Measurements from ENCODE around the gene ZNF580.

ZNF580 gene

DNA sequence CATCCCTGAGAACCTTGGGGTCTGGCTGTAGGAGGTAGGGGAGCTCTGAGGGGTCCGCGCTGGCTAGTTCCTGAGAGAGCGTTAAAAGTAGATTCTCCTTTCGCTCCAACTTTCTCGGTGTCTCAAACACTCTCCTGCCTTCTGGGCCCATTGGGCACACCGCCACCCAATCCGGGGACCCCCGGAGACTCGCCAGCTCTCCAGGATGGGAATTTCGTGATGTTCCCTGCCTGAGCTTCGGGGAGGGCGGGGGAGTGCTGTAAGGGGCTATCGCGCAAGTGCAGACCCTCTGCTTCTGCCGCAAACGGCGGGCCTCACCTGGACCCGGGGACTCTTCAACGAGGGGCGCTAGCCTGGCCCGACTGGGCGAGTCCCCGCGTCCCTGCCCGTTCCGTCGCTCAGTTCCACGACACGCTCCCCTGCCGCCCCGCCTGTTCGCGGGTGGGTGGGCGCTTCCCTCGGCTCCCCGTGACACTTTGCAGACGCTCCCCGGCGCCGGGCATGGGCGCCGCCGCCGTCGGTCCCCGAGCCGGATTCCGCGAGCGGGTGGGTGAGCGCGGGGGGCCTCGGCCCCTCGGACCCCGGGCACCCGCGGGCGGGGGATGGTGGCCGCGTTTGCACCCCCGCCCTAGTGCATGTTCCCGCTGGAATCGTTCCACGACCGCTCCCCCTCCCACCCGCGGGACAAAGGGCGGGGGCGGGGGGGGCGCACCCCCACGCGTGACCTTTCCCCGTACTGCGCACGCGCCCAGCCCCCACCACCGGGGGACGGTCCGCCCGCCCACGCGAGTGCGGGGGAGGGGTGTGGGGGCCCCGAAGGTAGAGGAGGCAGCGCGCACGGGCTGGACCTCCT lies 7.2 kb downstream of the ZNF580 start, which contains the start of gene CCDC106:
CCDC106 (plus strand) TSS at position 481 of the 853 bp plus-strand sequence. CDS start 835 bp downstream, outside the sequence.
- peak; percentile 57 to 81 for DNase-seq

DNA sequence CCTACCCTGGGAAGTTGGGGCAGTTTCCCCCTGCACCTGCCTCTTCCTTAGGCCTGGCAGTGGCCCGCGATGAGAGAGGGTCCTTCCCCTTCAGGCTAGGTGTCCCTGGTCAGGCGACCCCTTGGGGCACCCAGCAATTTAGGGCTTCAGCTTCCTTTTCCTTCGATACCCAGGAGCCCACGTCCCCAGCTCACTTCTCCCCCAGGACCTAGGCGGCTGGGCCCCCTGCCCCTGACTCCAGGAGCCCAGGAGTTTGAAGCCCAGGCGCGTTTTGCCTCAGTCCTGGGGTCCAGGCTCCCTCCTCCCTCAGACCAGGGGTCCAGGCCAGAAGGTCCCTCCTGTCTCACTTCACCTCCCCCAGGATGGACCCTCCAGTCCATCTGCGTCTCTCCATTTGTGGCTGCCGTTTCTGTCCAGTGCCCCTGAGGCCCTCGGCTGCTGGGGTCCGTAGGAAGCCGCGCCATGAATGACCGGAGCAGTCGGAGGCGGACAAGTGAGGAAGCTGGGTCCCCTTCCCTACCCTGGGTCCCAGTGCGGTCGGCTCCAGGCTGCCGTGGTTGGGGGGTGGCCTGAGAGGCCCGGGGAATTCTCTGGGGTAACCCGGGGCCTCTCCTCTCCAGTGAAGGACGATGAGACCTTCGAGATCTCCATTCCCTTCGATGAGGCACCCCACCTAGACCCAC lies 7.9 kb downstream of the ZNF580 start:
- peak in 1 of 2 experiments; percentile 17 for DNase-seq

DNA sequence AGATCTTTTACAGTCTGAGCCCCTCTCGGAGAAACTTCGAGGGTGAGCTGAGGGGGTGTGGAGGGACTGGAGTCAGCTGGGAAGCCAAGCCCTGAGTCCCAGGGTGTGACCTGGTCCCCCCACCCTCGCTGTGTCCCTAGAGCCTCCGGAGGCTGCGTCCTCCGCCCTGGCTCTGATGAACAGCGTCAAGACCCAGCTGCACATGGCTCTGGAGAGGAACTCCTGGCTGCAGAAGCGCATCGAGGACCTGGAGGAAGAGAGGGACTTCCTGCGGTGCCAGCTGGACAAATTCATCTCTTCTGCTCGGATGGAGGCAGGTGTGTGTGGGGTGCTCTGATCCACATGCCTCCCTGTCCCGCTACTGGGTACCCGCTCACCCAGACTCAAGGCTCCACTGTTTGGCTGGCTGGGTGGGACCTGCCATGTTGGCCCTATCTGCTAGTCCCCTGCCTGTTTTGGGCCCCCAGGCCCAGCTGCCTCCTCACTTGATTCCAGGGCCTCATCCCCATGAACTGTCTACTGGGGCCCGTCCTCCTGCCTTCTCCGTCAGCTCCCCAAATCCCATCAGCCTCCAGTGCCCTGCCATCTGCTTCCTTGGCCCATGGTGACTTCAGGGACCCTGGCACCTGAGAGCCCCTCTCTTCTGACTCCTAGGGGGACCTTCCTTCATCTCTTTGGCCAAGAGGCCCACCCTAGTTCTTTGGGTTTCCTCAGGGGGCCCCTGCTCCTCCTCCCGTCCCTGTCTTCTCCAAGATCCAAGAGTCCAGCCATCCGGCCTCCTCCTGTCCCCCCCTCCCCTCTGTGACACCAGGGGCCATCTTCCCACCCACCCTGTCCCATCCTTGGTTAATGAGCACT lies 8.7 kb downstream of the ZNF580 start:
- DNase-seq, result no peak

DNA sequence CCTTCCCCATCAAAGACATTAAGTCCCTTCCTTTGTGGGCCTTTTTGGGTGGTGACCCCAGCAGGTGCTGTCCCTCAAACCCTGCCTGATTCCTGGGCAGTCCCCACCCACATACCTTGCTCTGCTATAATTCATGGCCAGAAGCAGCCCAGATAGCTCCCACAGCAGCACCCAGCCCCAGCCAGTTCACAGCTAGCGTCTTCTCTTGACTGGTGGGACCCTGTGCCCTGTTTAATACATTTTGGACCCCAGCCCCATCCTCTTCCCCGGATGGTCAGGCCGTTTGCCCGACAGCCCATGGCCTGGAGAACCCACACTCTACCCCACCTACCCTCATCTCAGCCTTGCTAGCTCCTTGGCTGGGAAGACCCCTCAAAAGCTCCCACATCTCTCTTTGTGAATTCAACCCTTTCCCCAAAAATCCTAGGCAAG lies 9.3 kb downstream of the ZNF580 start:
- no peak for DNase-seq

DNA sequence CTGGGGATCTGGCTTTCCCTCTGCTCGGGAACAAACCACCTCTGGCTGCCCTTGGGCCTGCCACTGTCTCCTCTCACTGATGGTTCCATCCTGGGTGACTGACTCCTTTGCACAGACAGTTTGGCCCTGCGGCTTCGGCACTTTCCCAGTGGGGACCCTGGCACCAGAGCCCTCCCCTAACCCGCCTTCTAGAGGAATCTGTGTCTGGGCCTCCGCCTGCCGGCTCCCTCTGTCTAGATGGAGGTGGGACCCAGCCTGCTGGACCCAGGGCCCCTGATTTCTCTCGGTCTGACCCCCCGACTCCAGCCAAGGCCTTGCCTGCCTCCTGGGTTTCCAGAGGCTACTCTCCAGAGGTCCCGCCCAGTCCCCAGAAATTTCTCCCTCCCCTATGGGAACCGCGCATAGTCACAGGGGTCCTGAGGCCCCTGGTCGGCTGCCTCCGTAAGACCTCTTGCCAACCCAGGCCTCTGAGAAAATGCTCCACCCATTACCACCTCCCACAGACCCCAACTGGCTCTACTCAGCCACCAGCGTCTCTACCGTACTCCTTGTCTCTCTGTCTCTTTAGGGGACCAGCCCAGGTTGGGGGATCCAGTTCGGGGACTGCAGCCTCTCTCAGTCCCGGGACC lies 9.9 kb downstream of the ZNF580 start:
- no peak for DNase-seq

DNA sequence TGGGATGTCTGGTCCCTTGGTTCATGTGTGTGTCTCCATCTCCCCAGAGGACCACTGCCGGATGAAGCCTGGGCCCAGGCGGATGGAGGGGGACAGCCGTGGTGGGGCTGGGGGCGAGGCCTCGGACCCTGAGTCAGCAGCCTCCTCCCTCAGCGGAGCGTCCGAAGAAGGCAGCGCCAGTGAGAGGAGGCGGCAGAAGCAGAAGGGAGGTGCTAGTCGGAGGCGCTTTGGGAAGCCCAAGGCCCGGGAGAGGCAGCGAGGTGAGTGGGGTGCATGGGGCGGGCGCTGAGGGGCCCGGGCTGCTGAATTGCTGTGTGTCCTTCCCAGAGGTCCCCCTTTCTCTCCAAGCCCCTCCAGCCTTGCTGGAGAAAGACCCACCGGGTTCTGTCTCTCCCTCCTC lies 10.4 kb downstream of the ZNF580 start:
- no peak for DNase-seq

DNA sequence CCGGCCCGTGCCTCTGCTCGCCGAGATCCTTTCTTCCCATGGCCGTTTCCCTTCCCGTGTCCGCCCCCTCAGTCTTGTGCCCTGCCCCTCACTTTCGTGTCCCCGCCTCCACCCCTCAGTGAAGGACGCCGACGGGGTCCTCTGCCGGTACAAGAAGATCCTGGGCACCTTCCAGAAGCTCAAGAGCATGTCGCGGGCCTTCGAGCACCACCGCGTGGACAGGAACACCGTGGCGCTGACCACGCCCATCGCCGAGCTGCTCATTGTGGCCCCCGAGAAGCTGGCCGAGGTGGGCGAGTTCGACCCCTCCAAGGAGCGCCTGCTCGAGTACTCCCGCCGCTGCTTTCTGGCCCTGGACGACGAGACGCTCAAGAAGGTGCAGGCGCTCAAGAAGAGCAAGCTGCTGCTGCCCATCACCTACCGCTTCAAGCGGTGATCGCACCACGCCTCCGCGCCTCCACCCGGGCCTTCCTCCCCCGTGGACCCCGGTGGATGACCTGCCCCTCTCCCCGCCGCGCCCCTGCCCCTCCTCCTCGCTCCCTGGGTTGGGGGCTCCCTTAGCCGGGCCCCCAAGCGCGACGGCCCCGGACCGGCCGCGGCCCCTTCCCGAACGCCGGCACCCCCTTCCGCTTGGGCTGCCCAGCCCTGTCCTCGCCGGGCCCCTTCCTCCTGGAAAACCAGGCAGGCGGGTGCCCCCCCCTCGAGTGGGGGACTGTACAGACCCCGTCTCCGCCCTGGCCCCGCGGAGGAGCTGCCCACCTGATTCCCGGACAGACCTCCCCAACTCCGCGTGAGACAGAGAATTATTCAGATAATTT lies 11.7 kb downstream of the ZNF580 start:
- no peak for DNase-seq

DNA sequence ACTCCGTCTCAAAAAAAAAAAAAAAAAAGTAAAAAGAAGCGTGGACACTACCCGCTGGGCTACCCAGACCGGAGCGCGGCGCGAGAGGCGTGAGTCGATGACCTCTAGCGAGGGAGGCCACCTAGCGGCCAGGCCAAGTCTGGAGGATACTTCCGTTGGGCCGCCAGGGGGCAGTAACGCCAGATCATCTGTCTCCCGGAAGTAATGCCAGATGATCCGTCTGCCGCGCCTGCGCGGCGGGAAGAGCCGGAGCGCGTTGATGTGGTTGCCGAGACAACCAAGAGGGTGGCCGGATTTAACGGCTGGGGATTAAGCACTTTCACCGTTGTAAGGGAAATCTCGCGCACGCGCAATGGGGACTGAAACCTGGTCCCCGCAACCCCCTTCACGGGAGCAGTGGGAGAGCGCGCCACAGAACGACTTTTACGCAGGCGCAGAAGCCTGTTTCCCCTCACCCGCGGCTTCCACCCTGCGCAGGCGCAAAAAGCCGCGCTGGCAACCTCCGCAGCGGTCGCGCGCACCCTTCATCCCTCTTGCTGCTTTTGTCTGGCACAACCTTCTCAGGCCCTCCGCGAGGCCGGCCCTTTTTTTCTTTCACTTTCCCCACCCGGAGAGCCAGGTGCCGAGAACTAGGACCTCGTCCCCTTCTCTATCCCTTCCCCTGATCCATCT lies 13.0 kb downstream of the ZNF580 start:
- peak; percentile 100 for DNase-seq

DNA sequence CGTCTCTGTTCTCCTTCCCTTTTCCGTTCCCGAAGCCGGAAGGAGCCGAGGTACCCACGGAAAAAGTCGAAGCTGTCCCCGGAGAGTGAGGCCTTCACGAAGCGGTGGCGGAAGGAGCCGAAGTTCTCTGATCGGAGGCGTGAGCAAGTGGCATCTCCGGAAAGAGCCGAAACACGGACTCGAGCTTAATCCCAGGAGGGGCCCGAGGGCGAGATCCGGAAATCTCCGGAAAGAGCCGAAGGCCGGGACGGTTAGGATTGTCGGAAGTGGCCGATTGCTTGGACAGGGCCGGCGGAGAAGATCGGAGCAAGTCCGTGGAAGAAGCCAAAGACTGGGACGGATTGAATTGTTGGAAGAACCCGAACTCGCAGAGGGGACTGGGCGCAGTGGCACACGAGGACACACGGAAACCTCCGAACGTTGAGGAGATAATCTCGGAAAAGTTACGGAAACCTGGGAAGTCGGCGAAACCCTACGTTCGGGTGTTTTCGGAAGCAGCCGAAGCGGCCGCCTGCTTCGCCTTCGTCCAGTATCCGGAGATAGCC lies 13.6 kb downstream of the ZNF580 start:
- peak; percentile 99 to 100 for DNase-seq

DNA sequence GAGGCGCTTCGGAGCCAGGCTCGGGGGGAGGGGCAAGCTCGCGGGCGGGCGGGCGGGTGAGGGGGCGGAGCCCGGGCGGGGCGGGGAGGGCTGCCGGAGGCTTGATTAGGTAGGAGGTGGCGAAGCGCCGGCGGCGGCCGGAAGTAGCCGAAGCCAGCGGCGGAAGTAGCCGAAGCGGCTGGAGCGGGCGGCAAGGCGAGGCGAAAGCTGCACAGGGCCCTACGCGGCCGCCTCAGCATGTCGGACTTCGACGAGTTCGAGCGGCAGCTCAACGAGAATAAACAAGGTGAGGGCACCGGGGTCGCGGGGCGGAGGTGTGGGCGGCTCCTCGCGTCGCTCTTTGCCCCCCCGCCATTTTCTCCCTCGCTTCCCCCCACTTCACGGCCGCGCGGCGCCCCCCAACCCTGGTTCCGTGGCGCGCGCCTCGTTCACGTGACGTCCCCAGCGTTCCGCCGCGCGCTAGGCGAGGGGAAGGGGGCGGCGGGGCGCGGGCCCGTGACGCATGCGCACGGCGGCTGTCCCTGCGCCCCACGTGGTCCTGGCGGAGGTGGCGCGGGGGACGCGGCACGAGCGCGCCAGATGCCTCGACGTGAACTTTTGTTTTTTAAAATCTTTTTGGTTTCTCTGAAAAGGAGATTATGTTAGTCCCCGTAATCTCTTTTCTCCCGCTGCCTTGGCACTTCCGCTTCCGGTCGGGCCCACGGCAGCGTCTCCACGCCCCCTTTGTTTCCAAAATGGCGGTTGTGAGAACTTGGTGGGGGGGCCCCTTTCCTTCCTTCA lies 14.3 kb downstream of the ZNF580 start, which contains the start of gene U2AF2:
U2AF2 (plus strand) TSS at position 168 of the 780 bp plus-strand sequence; CDS start at position 238, 70 bp downstream.
- DNase-seq, result peak; percentile 85 to 96

DNA sequence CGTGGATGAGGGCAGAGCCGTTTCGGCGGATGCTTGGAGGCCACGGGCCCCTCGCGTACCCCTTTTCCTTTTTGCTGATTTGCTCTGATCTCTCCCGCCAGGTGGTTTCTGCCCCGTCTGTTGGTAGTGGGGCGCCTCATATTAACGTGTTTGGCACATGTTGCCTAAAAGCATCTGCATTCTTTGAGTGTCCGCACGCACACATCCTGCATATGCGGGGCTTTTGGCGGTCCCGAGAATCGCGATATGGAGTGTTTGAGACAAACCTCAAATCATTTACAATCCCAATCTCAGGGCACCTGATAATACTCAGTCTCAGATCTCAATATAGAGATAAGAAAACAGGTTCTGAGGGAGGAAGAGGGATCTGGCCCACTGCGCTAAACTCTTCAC lies 14.8 kb downstream of the ZNF580 start:
- DNase-seq, result no peak

DNA sequence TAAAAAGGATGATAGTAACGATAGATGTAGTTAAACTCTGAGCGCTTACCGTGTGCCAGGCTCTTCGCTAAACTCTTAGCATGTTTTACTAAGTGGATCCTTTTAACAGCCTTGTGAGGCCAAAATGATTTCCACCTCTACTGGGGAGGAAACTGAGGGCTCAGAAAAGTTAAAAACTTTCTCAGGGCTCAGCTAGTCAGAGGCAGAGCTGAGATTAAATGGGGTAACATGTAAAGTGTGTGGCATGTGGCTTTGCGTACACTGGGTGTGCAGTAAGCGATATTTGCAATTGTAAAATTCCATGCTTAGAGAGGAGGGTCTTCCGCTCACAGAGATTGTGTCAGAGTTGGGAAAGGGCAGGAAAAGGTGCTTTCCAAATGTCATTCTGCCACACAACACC lies 15.8 kb downstream of the ZNF580 start:
- DNase-seq, result no peak

DNA sequence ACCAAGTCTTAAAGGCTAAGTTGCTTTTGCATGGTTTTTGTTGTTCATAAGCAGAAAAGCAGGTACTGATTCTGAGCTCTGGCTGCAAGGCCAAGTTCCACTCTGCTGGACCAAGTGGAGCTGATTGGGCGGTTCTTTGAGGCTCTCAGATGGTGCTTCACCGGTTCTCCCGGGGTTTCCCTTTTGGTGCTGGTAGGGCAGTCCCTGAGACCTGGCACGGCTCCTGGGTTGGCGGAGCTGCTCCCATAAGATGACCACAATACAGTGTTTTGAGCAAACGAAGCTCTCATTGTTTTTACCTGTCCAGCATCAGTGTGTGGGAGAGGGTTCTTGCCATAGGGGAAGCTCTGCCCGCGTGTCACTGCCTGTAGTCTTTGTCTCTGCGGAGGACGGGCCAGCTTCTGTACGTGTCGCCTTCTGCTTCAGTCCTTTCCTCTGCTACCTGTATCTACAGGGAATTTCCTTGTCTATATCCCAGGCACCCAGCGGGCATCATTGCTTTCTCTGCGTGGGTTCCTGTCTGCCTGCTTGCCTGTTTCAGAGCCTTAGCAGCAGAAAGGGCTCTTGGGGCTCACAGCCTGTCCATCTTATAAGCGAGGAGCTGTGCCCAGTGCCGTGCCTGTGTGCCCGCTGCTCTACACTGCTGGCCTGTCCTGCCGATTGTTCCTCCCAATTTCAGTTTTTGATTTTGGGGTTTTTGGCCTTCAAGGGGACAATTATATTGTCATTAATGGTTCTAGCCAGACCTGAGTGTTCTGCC lies 16.4 kb downstream of the ZNF580 start:
- no peak for DNase-seq

DNA sequence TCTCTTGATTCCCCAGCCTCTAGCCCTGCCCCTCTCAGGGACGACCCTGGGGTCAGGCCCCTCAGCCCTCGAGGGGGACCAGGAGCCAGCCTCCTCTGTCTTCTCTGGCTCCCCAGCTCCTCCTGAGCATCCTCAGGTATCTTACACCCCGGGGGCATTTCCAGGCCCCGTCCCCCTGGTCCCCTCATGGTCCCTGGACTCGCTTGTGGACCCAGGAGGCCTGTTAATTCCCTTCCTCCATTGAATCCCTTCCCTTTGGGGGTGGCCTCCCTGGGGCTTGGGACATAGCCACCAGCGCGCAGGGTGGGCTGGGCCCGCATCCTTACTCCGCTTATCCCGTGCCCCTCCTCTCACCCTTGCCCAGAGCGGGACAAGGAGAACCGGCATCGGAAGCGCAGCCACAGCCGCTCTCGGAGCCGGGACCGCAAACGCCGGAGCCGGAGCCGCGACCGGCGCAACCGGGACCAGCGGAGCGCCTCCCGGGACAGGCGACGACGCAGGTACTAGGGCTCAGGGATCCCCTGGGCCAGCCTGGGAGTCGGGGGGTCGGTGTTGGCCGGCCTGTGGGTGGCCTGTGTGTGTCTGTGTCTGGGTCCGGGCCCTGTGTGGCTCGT lies 18.2 kb downstream of the ZNF580 start:
- DNase-seq, result no peak

DNA sequence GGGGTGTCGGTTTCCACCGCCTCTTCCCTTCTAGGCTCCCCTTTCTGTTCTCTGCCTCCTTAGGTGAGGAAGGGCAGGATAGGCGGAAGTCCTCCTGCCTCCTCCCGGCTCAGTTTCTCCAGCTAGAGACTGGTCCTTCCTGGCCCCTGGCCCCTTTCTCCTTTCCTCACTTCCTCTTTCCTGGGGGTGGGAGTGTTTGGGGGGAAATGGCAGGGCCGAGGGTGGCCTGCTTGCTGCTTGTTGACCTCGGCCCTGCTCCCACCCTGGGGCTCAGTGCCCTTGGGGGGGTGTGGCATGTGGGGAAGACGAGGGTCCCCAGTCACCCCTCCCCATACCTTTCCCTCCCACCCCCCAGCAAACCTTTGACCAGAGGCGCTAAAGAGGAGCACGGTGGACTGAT lies 19.0 kb downstream of the ZNF580 start:
- no peak for DNase-seq

DNA sequence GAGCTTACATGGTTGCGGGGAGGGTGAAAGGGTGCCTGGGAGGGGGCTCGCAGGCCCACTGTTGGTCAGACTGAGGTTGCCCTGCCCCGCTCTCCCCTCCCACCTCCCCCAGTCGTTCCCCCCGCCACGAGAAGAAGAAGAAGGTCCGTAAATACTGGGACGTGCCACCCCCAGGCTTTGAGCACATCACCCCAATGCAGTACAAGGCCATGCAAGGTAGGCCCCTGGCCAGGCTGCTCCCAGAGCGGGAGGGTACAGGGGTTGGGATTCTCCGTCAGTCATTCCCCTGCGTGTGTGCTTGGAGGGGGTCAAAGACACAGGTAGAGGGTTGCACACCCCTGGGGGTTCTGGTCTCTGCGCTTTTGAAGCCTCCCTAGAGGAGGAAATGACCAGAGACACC lies 19.6 kb downstream of the ZNF580 start:
- DNase-seq, result no peak

DNA sequence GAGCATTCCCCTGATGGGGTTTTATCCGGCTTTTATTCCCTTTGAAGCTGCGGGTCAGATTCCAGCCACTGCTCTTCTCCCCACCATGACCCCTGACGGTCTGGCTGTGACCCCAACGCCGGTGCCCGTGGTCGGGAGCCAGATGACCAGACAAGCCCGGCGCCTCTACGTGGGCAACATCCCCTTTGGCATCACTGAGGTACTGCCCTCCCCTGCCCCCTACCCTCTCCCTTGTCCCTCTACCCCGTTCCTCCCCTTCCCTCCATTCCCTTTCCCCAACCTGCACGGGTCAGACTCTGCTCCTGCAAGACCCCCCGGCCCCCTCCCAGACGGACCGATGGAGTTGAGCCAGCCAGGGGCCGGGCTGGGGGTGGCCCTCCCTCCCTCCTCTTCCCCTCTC lies 20.2 kb downstream of the ZNF580 start:
- no peak for DNase-seq

DNA sequence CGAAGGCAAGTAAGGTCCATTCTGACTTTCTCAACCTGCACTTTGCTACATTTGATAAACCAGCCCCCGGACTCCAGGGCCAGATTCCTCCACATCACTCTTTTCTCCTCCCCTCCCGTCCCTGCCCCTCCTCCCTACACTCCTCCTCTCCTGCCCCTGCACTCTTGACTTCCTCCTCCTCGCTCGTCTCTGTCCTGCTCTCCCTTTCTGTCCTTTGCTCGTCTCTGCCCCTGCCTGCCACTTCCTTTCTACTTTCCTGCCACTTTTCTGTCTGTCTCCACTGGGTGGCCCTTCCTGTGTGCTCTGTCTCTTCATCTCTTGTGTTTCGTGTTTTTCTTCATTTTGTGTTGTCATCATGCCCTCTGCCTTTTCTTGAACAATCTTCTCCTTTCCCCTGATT lies 21.0 kb downstream of the ZNF580 start:
- DNase-seq, result no peak
